OCI-LY3 (cell line): ENCODE data around the gene ANKRD44.

Experiments
- H2AFZ ChIP-seq: fragments of 200-600, 300-600 bp; shearing (Covaris generic); 2 replicates; pipeline ENCODE4 v1.6.0; 2014; ENCODE audit warnings: antibody characterized with exemption, low read depth, low read length
- H3K27ac ChIP-seq: fragments of 200-600, 300-600 bp; sonication (generic); 2 replicates; pipeline ENCODE4 v1.5.1; 2014; ENCODE audit warnings: mild to moderate bottlenecking, low read length, moderate library complexity, mixed read lengths
- H3K27me3 ChIP-seq: fragments of 200-600, 300-600 bp; sonication (generic); 2 replicates; pipeline ENCODE4 v1.6.1; 2014; ENCODE audit warnings: low read depth, low read length, mixed read lengths
- H3K36me3 ChIP-seq: fragments of 200-600, 300-600 bp; sonication (generic); replicated peaks from 2 replicates; pipeline ENCODE3; 2014; ENCODE audit warnings: low read depth, low read length, mixed read lengths
- H3K4me1 ChIP-seq: fragments of 300-600, 200-600 bp; sonication (generic); 2 replicates; pipeline ENCODE4 v1.6.1; 2014; ENCODE audit warnings: low read length, mixed read lengths
- H3K4me2 ChIP-seq: fragments of 200-600, 300-600 bp; sonication (generic); 2 replicates; pipeline ENCODE4 v1.6.1; 2014; ENCODE audit warnings: low read length, mixed read lengths
- H3K4me3 ChIP-seq: fragments of 300-600, 200-600 bp; sonication (generic); 2 replicates; pipeline ENCODE4 v1.5.1; 2014; ENCODE audit warnings: antibody characterized with exemption, mild to moderate bottlenecking, low read length, moderate library complexity
- H3K79me2 ChIP-seq: fragments of 300-600, 200-600 bp; shearing (Covaris generic); 2 replicates; pipeline ENCODE4 v1.6.1; 2014; ENCODE audit warnings: mild to moderate bottlenecking, low read length, mixed read lengths
- H3K9ac ChIP-seq: fragments of 300-600, 200-600 bp; shearing (Covaris generic); 2 replicates; pipeline ENCODE4 v1.6.0; 2014; ENCODE audit warnings: mild to moderate bottlenecking, low read length, moderate library complexity
- H3K9me3 ChIP-seq: fragments of 200-600, 300-600 bp; shearing (Covaris generic); 2 replicates; pipeline ENCODE4 v1.6.1; 2014; ENCODE audit warnings: low read length, mixed read lengths; ENCODE audit not compliant: insufficient read depth
- H4K20me1 ChIP-seq: fragments of 200-600, 300-600 bp; sonication (generic); 2 replicates; pipeline ENCODE4 v1.6.1; 2016; ENCODE audit warnings: low read length, mixed read lengths; ENCODE audit not compliant: insufficient read depth
- EZH2phosphoT487 ChIP-seq: fragments of 200-600 bp; shearing (Covaris generic); IDR thresholded peaks from 2 replicates; pipeline ENCODE4 v1.6.1; 2018; ENCODE audit warnings: antibody characterized with exemption, mixed run types, low read depth
- TF ChIP-seq, protein P1 (sequence below): fragments of 200-600, 300-600 bp; sonication (generic); IDR thresholded peaks from 2 replicates; pipeline ENCODE4 v1.5.1; 2014; ENCODE audit warnings: antibody characterized with exemption, low read length, low read depth

ANKRD44 gene

GRCh38 chr2:196941398-196942078, 369.0 kb downstream of the ANKRD44 start:
- Histone ChIP-seq H3K4me3 (no peak overlapping the region), H3K79me2 (no peaks in the 10 kb centered on the region), H3K36me3 (no peaks in the 10 kb centered on the region), H3K9ac (no peak overlapping the region), H3K9me3 (no peaks in the 10 kb centered on the region), H3K4me2 (peak overlapping the region; percentile 8; the same call in 1 of the 2 replicates), H3K27me3 (no peaks in the 10 kb centered on the region), H2AFZ (no peak overlapping the region), H3K4me1 (peaks cover 42% of the 10 kb centered on the region), H3K27ac (no peak overlapping the region), H4K20me1 (no peaks in the 10 kb centered on the region)
- TF ChIP-seq, protein P1, sequence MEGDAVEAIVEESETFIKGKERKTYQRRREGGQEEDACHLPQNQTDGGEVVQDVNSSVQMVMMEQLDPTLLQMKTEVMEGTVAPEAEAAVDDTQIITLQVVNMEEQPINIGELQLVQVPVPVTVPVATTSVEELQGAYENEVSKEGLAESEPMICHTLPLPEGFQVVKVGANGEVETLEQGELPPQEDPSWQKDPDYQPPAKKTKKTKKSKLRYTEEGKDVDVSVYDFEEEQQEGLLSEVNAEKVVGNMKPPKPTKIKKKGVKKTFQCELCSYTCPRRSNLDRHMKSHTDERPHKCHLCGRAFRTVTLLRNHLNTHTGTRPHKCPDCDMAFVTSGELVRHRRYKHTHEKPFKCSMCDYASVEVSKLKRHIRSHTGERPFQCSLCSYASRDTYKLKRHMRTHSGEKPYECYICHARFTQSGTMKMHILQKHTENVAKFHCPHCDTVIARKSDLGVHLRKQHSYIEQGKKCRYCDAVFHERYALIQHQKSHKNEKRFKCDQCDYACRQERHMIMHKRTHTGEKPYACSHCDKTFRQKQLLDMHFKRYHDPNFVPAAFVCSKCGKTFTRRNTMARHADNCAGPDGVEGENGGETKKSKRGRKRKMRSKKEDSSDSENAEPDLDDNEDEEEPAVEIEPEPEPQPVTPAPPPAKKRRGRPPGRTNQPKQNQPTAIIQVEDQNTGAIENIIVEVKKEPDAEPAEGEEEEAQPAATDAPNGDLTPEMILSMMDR: no peak
- TF ChIP-seq EZH2phosphoT487: no peak

DNA sequence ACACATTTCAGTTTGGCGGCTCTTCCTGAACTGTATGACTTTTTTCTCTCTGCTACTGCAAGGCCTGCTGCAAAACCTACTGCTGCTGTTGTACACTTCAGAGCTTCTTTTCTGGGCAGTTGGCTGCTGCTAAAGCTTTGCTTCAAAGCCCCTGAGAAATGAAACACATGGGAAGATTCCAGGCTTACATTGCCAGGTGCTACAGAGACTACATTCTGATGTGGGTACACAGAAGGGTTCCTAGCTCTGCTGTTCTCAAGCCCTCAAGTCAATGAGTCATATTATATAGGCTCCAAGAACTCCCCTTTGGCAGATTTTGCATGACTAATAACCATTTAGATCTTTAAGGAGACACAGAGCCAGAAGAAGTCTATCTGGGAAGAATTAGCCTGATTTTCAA, 371.2 kb downstream of the ANKRD44 start:
- Histone ChIP-seq H3K27ac (no peak overlapping the region), H3K9ac (no peak overlapping the region), H3K9me3 (no peaks in the 10 kb centered on the region), H3K27me3 (no peaks in the 10 kb centered on the region), H4K20me1 (no peaks in the 10 kb centered on the region), H3K4me3 (no peak overlapping the region), H2AFZ (no peak overlapping the region), H3K79me2 (no peaks in the 10 kb centered on the region), H3K4me1 (peaks cover 46% of the 10 kb centered on the region), H3K4me2 (no peak overlapping the region), H3K36me3 (no peaks in the 10 kb centered on the region)
- TF ChIP-seq, protein P1: no peak
